ENCODE data around the gene KCNG2. TPM values are rescaled to one million over a fixed set of nuclear protein-coding genes. Genes with fewer than 3 reads are reported as not detected.

The KCNG2 gene
- total and polyA plus RNA-seq, 10 of the 15 experiments (the other 5 are each of a cell fraction or from before 2014, with no cell fraction given) = 0.20 to 0.23 TPM; not detected in 8

DNA sequence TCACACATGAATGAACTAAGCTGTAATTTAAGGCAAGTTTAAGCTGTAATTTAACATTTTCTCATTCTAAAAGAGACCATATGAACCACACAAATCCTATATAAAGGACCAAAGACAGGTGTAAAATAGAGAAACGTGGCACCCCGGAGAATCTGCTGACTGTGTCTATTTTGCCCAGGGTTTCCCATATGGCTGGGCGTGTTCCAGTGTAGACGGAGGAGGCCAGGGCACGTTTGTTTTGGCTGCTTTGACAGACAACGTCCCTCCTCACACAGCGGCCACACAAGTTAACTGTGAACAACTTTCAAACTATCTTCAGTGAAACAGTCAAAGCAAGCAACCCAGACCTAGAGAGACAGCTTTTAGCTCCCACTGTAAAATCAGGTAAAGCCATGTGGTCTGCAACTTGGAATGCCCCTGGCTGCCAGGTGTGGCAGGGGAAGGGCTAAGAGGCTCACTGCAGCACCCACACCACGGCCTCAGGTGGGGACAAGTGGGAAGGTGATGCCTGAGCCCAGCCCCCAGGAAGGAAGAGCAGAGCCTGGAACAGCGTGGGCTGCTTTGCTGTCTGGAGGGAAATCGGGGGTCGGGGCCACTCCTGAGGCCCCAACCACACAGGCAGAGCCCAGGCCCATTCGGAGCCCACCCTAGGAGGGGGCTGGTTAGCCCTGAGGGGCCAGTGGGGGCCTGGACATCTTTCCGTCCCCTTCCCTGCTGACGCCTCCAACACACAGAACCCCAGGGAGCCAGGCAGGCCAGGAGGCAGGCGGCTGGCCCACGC is 113.0 kb downstream of the KCNG2 start:
- POLR2A ChIA-PET = no interaction called here
- Histone ChIP-seq H3K4me3 (no peak overlapping the region), H2AFZ (ENCODE audit: control insufficient read depth, low read depth, low read length) (no peak overlapping the region), H3K4me2 (ENCODE audit: control insufficient read depth, insufficient read depth) (no peak overlapping the region), H3K27ac (ENCODE audit: control insufficient read depth, insufficient read depth) (no peak overlapping the region), H3K9ac (ENCODE audit: control insufficient read depth, insufficient read depth, low read length) (no peak overlapping the region), H3K4me1 (ENCODE audit: control insufficient read depth, insufficient read depth, low read length) (peaks cover 3% of the 10 kb centered on the region; the same call in 1 of the 2 replicates), H4K20me1 (ENCODE audit: control insufficient read depth, insufficient read depth) (no peaks in the 10 kb centered on the region), H3K36me3 (ENCODE audit: control insufficient read depth in 2 of 2, insufficient read depth in 2 of 2, low read length in 1 of 2) (peaks cover 0 to 6% of the 10 kb centered on the region in 2 experiments; a peak in 3 of 4 replicates), H3K9me3 (replicated peaks; ENCODE audit: control insufficient read depth, insufficient read depth, low read length) (no peaks in the 10 kb centered on the region; the same call in 2 of the 3 replicates), H3K27me3 (replicated peaks in 1 of 2; ENCODE audit: control insufficient read depth in 2 of 2, insufficient read depth in 2 of 2, low read length in 1 of 2) (no peaks in the 10 kb centered on the region), H3K79me2 (ENCODE audit: control insufficient read depth, insufficient read depth, low read length) (no peaks in the 10 kb centered on the region)
- FAIRE-seq (no peak), DNase-seq (ENCODE audit: low read depth, low spot score) (no peak), ATAC-seq (no peak)
- BruUV-seq (replicated peaks) = no TSS peak
- TF ChIP-seq, protein P1, sequence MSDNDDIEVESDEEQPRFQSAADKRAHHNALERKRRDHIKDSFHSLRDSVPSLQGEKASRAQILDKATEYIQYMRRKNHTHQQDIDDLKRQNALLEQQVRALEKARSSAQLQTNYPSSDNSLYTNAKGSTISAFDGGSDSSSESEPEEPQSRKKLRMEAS (IDR thresholded peaks at IDR 0.05; ENCODE audit: low read depth, low read length) = no peak
- RAD21 ChIA-PET (ENCODE audit: unreplicated experiment) = no interaction called here
- SMC1A ChIA-PET (ENCODE audit: uncharacterized antibody, unreplicated experiment) = no interaction called here
- 91% methylated on average over 15 of the region's 16 CpGs for WGBS (ENCODE audit: insufficient coverage, insufficient replicate concordance, low lambda C conversion rate, missing lambda C conversion rate)
- in situ Hi-C loops (cut with MboI) (no loop called here), intact Hi-C loops (cut with micrococcal nuclease; ENCODE audit: unreplicated experiment) (no loop called here)
- CTCF ChIA-PET = no interaction called here

DNA sequence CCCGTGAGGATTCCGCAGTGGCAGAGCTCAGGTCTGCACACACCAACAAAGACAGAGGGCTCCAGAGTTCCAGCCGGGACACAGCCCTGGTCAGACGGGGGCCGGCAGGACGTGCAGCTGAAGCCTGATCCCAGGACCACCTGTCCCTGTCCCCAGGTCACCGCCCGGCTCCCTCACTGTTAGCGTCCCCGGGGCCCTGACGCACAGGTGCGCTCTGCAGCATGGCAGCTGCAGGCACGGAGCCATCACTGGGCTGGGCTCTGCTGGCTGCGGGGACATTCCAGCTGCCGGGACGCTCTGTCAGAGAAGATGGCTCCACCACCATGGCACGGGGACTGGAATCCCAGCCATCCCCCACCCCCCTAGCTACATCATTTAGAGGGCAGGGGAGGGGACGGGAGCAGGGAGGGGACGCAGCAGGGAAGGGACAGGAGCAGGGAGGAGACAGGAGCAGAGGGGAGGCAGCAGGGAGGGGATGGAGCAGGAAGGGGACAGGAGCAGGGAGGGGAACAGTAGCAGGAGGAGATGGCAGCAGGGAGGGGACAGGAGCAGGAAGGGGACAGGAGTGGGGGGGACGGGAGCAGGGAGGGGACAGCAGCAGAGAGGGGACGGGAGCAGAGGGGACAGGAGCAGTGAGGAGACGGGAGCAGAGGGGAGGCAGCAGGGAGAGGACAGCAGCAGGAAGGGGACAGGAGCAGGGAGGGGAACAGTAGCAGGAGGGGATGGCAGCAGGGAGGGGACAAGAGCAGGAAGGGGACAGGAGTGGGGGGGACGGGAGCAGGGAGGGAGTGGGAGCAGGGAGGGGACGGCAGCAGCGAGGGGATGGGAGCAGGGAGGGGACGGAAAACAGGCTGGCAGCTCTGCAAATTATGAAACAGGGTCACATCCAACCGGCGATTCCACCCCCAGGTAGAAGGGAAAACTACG is 113.9 kb downstream of the KCNG2 start:
- H3K4me1 ChIP-seq (ENCODE audit: control insufficient read depth, insufficient read depth, low read length) = peaks cover 2% of the 10 kb centered on the region; the same call in 1 of the 2 replicates
- RAD21 ChIA-PET (ENCODE audit: unreplicated experiment) = no interaction called here
- peaks cover 0 to 8% of the 10 kb centered on the region in 2 experiments; a peak in 3 of 4 replicates for H3K36me3 ChIP-seq (ENCODE audit: control insufficient read depth in 2 of 2, insufficient read depth in 2 of 2, low read length in 1 of 2)
- no peak overlapping the region for H3K27ac ChIP-seq (ENCODE audit: control insufficient read depth, insufficient read depth)
- H3K4me3 ChIP-seq = no peak overlapping the region
- H4K20me1 ChIP-seq (ENCODE audit: control insufficient read depth, insufficient read depth) = no peaks in the 10 kb centered on the region
- DNase-seq (ENCODE audit: low read depth, low spot score) (no peak), FAIRE-seq (no peak), ATAC-seq (no peak)
- H3K9ac ChIP-seq (ENCODE audit: control insufficient read depth, insufficient read depth, low read length) = no peak overlapping the region
- WGBS (ENCODE audit: insufficient coverage, insufficient replicate concordance, low lambda C conversion rate, missing lambda C conversion rate) = 99% methylated on average over 17 of the region's 29 CpGs
- no peak for TF ChIP-seq ZBED1 (IDR thresholded peaks at IDR 0.05; ENCODE audit: borderline replicate concordance)
- no peak for TF ChIP-seq PML (IDR thresholded peaks at IDR 0.05; ENCODE audit: low read length)
- no peak for TF ChIP-seq HDGF (IDR thresholded peaks at IDR 0.05)
- no peak for TF ChIP-seq POLR2A (IDR thresholded peaks at IDR 0.05; ENCODE audit: low read depth, low read length)
- no peak for TF ChIP-seq NR2C1 (IDR thresholded peaks at IDR 0.05)
- TF ChIP-seq BRCA1 (IDR thresholded peaks at IDR 0.05; ENCODE audit: low read depth, low read length) = no peak
- TF ChIP-seq RB1 (IDR thresholded peaks at IDR 0.05; ENCODE audit: borderline replicate concordance) = no peak
- TF ChIP-seq SUZ12 (IDR thresholded peaks at IDR 0.05; ENCODE audit: unreplicated experiment) = no peak
- POLR2A ChIA-PET = no interaction called here
- H3K9me3 ChIP-seq (replicated peaks; ENCODE audit: control insufficient read depth, insufficient read depth, low read length) = peaks cover 2% of the 10 kb centered on the region; the same call in 1 of the 3 replicates
- H2AFZ ChIP-seq (ENCODE audit: control insufficient read depth, low read depth, low read length) = no peak overlapping the region
- intact Hi-C loops (cut with micrococcal nuclease; ENCODE audit: unreplicated experiment) (no loop called here), in situ Hi-C loops (cut with MboI) (no loop called here)
- CTCF ChIA-PET = no interaction called here
- H3K79me2 ChIP-seq (ENCODE audit: control insufficient read depth, insufficient read depth, low read length) = no peaks in the 10 kb centered on the region
- no TSS peak for BruUV-seq (replicated peaks)
- SMC1A ChIA-PET (ENCODE audit: uncharacterized antibody, unreplicated experiment) = no interaction called here
- no peaks in the 10 kb centered on the region for H3K27me3 ChIP-seq (replicated peaks in 1 of 2; ENCODE audit: control insufficient read depth in 2 of 2, insufficient read depth in 2 of 2, low read length in 1 of 2)
- H3K4me2 ChIP-seq (ENCODE audit: control insufficient read depth, insufficient read depth) = no peak overlapping the region

All from GM12878 (cell line).